Stimulated activated CD4-positive, alpha-beta T cell treated with anti-CD3 and anti-CD28 coated beads, TNF-alpha, amount 100 ng/mL, for 48 hours (primary cell): ENCODE results near the gene CALCB.

ENCODE experiments used
- DNase-seq, 3 donors: peaks; one replicate each; pipeline ENCODE4 v3.0.0-alpha.2; 2020; ENCODE audit warnings: low read depth in 3 of 3

The CALCB gene

GRCh38 chr11:15074206-15075161, 1.1 kb downstream of the CALCB start:
- DNase-seq = peak; percentile 87 to 89 (median 87)

DNA sequence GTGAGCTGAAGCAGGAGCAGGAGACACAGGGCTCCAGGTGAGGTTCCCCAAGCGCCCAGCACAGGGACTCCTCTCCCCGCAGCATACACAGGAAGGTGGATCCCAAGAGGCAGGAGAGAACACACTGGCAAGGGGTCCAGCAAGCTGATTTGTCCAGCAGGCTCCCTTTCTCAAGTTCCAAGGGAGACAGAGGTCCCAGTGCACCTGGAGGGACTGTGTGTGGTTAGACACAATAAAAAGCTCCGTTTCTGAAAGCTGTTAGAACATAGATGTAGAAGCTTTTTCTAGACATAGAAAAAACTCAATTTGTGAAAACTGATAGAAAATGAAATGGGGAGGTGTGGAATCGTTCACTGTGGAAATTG, 1.8 kb downstream of the CALCB start:
- DNase-seq = no peak

GRCh38 chr11:15091175-15091574, 17.8 kb downstream of the CALCB start:
- no peak for DNase-seq

GRCh38 chr11:15091625-15092024, 18.2 kb downstream of the CALCB start:
- no peak for DNase-seq

DNA sequence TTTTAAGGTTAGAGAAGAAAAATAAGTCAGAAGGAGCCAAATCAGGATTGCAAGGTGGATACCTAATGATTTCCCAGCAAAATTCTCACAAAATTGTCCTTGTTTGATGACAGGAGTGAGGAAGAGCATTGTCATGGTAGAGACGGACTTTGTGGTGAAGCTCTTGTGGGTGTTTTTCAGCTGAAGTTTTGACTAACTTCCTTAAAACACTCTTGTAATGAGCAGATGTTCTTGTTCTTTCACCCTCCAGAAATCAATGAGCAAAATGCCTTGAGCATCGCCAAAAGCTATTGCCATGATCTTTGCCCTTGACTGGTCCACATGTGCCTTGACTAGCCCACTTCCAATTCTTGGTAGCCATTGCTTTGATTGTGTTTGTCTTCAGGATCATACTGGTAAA, 20.0 kb downstream of the CALCB start:
- no peak for DNase-seq

DNA sequence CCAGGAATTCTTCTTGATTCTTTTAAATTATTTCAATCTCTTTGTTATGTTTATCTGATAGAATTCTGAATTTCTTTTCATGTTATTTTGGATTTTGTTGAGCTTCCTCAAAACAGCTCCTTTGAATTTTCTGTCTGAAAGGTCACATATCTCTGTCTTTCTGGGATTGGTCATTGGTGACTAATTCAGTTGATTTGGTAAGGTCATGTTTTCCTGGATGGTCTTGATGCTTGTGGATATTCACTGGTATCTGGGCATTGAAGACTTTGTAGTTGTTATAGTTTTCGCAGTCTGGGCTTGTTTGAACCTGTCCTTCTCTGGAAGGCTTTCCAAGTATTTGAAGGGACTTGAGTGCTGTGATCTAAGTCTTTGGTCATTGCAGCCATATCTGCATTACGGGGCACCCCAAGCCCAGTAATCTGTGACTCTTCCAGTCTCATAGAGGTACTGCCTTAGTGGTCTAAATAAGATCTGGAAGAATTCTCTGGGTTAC, 22.4 kb downstream of the CALCB start:
- no peak for DNase-seq

DNA sequence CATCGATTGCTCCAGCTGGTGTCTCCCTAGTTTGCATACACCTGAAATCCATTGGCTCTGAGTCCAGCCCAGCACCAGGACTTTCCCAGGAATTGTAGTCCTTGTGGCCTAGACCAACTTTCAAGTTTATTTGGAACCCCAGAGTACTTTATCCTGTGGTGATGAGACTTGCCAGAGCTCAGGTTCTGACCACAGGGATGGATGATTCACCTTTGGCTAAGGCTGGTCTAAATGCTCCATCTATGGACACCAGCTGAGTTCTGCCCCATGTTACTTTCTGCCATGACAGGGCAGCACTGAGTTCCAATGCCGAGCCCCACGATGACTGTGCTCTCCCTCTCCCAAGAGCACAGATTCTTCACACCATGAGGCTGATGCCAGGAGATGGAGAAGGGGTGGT, 24.0 kb downstream of the CALCB start:
- DNase-seq = no peak

DNA sequence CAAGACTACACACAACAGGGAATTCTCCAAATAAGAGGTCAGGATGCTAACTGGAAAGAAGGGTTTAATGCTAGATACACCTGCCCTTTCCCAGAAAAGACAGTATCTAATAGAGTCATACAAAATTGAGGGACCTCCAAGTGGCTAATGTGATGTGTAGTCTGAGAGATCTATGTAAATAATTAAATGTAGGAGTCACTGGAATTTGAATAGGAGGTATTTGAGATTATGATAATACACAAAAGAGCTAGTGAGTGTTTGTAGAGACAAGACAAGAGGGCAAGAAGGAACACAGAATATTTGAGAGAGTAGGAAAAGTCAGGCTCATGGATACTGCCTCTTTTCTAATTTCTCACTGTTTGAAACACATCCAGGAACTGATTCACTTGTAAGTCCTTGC, 25.9 kb downstream of the CALCB start:
- no peak for DNase-seq

GRCh38 chr11:15101072-15101709, 27.8 kb downstream of the CALCB start:
- peak; percentile 17 to 39 (median 26) for DNase-seq

DNA sequence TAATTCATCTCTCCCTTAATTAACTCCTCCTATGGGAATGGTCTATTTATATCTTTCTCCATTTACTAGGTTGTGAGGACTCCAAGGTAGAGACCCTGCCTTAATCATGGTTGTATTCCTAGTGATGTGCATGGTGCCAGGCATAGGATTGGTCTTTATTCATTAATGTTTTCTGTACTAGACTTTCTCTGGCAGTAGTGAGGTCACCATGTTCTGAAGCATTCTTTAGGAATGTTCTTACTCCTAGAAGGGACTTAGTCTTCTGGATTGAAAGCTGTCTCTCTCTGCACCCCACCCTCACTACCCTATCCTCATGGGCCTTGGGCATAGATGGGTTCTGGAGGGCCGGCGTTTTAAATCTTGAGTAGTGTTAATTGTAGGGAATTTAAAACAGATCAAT, 30.8 kb downstream of the CALCB start:
- no peak for DNase-seq

DNA sequence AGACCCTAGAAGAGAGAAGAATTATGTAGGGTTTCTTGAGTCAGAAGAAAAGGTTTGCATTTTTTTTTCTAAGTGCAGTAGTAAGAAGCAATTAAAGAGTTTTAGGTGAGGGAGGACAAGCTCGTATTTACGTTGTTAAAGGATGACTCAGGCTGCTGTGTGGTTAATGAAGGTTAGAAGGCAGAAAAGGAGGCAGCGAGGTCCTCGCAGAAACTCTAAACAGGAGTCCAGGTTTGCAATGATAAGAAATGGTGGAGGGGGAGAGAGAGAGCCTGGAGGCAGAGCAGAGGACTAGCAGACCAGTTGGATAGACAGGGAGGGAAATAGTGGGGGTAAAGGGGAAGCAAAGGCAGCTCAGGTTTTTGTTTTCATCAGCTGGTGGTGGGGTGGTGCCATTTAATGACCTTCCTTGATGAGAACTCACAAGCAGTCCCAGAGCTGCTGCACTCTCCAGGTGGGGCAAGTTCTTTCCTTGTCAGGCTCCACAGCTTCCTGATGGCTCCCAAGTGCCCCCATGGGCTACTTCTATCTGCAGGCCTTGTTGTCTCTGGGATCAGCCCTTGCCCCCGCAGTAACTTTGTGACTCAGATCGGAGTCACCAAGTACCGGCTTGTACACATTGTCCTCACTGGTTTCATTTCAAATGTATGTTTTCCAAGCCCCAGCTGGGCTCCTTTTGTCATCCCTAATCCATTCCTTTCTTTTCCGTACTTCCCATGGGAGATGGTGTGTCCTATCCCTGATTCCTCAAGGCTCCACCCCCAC, 33.0 kb downstream of the CALCB start:
- no peak for DNase-seq

DNA sequence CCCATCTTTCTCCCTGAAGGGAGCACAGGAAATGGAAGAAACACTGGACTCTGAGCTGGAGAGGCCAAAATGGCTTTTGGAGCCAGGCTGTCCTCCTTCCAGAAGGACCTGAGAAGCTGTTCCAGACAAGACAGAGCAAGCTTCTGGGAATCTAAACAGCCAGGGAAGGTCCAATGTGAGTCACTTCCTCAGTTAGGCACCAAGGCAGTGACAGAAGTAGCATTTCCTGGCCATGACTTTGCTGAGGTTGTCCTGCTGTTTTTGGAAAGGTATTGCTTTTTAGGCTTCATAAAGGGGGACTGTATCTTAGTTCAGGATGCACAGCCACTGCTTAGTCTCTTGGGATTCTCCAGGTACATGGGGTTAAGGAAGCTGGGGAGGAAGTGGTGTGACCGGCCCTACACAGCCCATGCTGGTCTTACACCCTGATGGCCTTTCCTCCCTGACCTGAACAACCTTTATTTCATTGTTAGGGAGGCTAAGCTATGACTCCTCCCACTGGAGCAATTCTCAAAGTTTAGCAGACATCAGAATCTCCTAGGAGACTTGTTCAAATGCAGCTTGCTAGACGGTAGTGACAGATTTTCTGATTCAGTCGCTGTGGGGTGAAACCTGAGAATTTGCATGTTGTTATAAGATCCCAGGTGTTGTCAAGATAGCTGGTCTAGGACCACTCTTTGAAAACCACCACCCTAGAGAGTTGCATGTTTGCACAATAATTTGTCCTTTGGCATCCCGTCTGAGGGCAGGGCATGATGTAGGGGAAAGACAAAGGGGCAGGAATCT, 34.5 kb downstream of the CALCB start:
- DNase-seq = no peak

GRCh38 chr11:15108592-15109130, 35.3 kb downstream of the CALCB start:
- DNase-seq = no peak

DNA sequence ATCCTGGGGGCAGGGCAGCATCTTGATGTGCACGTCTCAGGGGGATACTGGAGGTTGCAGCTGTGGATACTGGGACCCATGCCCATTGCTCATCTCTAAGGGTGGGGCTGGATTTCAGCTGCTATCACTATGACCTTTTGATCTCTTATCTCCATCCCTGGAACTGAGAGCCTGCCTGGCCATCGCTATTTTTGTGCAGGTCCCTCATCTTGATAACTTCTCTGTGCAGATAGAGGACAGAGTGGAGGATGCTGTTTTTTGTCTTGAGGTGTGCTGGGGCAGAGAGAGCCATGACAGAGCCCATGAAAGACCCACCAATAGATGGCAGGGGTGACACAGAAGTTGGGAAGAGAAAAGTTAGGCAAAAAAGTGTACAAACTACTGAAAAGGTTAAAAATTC, 36.2 kb downstream of the CALCB start:
- DNase-seq = no peak

GRCh38 chr11:15111215-15111614, 37.8 kb downstream of the CALCB start:
- DNase-seq = no peak

DNA sequence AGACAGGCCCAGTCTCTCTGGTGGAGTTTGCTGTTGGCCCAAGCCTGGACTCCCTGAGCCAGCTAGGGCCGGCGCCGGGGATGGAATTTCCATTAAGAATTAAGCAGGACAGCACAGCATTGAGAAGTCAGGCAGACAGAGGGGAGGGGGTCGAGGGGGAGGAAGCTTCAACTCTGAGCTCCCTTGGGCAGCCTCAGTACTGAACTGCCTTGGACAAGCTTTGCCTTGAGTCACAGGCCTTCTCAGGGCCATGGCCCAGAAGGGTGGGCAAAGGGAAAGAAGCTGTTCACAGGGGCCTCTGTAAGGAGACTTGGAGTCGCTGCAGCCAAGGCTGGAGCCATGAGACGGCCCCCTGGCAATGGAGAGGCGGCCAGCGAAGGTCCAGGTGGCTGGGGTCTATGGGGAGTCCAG, 38.7 kb downstream of the CALCB start:
- no peak for DNase-seq

DNA sequence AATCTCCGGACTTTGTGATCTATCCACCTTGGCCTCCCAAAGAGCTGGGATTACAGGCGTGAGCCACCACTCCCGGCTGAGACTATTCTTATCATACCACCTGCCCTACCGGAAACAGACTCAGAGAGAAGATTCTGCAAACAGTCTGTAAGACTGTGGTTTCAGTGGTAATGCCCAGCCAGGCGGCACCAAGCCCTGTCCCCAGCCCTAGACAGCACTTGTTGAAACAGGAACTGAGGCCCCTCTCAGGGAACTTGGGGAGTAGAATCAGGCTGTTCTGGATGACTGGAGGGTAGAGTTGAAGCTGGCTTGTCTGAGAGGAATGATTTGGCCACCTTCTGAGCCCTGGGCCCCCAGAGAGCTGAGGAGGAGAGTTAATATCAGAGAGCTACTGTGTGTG, 40.0 kb downstream of the CALCB start:
- no peak for DNase-seq

GRCh38 chr11:15114501-15115475, 41.4 kb downstream of the CALCB start, which contains the start of gene INSC:
Gene INSC, plus strand, starts transcription at chr11:15114923. Its CDS starts 34,252 bp downstream, at chr11:15149175.
- DNase-seq = no peak

DNA sequence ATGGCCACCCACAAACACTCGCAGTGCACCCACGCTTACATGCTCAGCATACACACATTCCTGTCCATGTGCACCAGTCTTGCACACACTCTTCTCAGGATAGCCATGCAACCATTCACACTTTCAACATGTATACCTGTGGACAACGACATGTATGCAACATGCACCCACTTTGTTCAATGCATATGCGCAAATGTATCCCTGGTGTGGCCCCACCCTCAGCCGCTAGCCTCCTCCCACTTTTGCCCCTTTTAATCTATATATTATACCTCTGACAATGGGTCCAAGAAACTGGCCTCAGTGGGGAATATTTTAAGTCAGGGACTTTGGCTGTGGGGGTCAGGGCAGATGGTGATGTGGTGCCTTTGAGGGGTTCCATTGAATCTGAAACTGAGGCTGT, 42.3 kb downstream of the CALCB start:
- DNase-seq = no peak

- no peak for DNase-seq
Measured at GRCh38 chr11:15117751-15118150, 44.4 kb downstream of the CALCB start.
